Neural cell (in vitro differentiated cells): ENCODE data around the gene SAMD7.

ENCODE experiments used
- CTCF ChIP-seq: fragments of 450-650 bp; IDR thresholded peaks from 2 replicates; pipeline ENCODE4 v1.5.1; 2014; ENCODE audit warnings: antibody characterized with exemption, mild to moderate bottlenecking, moderate library complexity; ENCODE audit not compliant: poor library complexity, severe bottlenecking
- EZH2 ChIP-seq: fragments of 200-600, 300-800 bp; shearing (Covaris generic), sonication (generic); IDR thresholded peaks from 2 replicates; pipeline ENCODE4 v1.6.1; 2014; ENCODE audit warnings: antibody characterized with exemption, low read length, borderline replicate concordance, mild to moderate bottlenecking; ENCODE audit not compliant: insufficient read depth, poor library complexity, severe bottlenecking

- no peak for TF ChIP-seq CTCF
- no peak for TF ChIP-seq EZH2
Measured at GRCh38 chr3:169929830-169930519, 18.6 kb downstream of the SAMD7 start.
